Progenitor cell of endocrine pancreas (in vitro differentiated cells): Measurements from ENCODE around the gene CTBP2. TPM values are rescaled to one million over a fixed set of nuclear protein-coding genes. Genes with fewer than 3 reads are reported as not detected.
"Not testable (repeated sequence)": the region's sequence is repeated elsewhere in the genome, so short reads cannot be mapped to it uniquely, and the experiment has no call there.

Experiments
- DNase-seq: peaks from one replicate; pipeline ENCODE4 v3.0.0; 2021; ENCODE audit warnings: low spot score; ENCODE audit not compliant: unreplicated experiment
- H3K27ac Mint-ChIP-seq: 2 replicates; pipeline ENCODE4 v1.8.0; 2021; ENCODE audit warnings: mild to moderate bottlenecking, moderate library complexity, mixed read lengths
- H3K27me3 Mint-ChIP-seq: 2 replicates; pipeline ENCODE4 v1.8.0; 2021; ENCODE audit warnings: mixed read lengths
- H3K36me3 Mint-ChIP-seq: 2 replicates; pipeline ENCODE4 v1.8.0; 2022; ENCODE audit warnings: mixed read lengths; ENCODE audit not compliant: insufficient read depth
- H3K4me1 Mint-ChIP-seq: 2 replicates; pipeline ENCODE4 v1.8.0; 2021; ENCODE audit warnings: low read depth, mixed read lengths
- H3K4me3 Mint-ChIP-seq: 2 replicates; pipeline ENCODE4 v1.8.0; 2021; ENCODE audit warnings: low read depth, mild to moderate bottlenecking, moderate library complexity, mixed read lengths
- H3K9me3 Mint-ChIP-seq: 2 replicates; pipeline ENCODE4 v1.8.0; 2021; ENCODE audit warnings: low read depth, mixed read lengths
- total RNA-seq: library from RNA; stranded (reverse); gene quantifications from 2 replicates; pipeline ENCODE4 v1.2.1, GENCODE V29; 2021
- TF ChIP-seq, protein P1 (sequence below): fragments of 200-600 bp; sonication (generic); IDR thresholded peaks from one replicate; pipeline ENCODE4 v1.5.0; 2021; ENCODE audit warnings: antibody characterized with exemption, mild to moderate bottlenecking; ENCODE audit not compliant: unreplicated experiment

CTBP2 gene
- total RNA-seq, 1 donor from 2014 or later = 182 TPM

DNA sequence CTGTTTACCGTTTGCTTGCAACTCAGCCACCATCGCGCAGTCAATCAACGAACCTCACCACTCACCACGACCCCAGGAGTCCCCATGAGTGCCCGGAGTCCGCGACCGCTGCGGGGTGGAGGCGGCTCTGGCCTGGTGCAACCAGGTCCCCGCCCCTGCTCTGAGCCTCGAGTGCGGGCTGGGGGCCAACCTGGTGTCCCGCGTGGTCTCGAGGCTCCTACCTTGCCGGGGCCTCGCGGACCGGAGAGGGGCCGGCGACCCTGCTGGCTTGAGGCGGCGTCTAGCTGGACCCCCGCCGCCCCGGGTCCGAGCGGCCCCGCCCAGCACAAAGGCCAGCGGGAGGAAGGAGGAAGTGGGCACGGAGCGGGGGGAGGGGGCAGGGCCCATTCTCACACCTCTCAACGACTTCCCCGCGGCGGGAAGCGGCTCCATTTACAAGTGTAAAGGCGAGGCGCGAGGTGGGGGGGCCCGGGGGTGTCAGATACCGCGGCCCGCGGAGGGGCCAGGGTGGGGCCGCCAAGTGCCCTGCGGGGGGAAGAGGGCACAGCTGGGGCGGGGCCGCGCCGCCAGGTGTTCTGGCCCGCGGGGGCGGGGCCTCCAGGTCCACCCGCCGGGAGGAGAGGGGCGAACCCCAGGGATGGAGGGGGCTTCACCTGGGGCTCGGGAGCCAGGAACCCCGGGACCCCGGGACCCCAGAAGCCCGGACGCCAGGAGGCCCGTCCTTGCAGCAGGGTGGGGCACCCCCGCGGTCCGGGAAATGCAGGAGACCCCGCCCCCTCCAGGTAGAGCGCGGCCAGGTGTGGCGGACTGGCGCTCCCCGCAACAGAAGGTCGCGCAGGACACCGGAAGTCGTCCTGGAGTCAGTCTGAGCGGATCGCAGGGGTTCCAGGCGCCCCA, 8.6 kb downstream of the CTBP2 start:
- TF ChIP-seq, protein P1, sequence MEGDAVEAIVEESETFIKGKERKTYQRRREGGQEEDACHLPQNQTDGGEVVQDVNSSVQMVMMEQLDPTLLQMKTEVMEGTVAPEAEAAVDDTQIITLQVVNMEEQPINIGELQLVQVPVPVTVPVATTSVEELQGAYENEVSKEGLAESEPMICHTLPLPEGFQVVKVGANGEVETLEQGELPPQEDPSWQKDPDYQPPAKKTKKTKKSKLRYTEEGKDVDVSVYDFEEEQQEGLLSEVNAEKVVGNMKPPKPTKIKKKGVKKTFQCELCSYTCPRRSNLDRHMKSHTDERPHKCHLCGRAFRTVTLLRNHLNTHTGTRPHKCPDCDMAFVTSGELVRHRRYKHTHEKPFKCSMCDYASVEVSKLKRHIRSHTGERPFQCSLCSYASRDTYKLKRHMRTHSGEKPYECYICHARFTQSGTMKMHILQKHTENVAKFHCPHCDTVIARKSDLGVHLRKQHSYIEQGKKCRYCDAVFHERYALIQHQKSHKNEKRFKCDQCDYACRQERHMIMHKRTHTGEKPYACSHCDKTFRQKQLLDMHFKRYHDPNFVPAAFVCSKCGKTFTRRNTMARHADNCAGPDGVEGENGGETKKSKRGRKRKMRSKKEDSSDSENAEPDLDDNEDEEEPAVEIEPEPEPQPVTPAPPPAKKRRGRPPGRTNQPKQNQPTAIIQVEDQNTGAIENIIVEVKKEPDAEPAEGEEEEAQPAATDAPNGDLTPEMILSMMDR = no peak
- Mint-ChIP-seq H3K36me3 (peaks cover 11% of the 10 kb centered on the region), H3K9me3 (no peaks in the 10 kb centered on the region), H3K27me3 (no peaks in the 10 kb centered on the region), H3K27ac (peak overlapping the region; percentile 100), H3K4me1 (peaks cover 80% of the 10 kb centered on the region), H3K4me3 (peak overlapping the region; percentile 65)
- DNase-seq = peak; percentile 17

DNA sequence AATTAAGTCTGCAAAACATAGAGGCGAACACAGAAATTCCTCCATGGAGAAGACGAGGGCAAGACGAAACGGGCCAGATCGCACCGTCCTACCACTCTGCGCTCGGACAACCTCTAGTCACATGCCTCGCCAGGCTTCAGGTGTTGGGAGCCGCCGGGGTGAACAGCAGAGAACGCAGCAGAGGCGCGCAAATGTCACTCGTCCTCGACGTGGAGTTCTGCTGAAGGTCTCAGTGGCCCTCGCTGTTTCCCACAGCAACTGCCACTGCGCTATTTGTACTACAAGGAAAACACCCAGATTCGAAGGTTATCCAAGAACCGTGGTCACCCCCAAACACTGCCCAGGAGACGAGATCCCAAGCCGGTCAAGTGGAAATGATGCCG, 9.2 kb downstream of the CTBP2 start:
- peaks cover 13% of the 10 kb centered on the region for H3K36me3 Mint-ChIP-seq
- peak overlapping the region; percentile 79 for H3K27ac Mint-ChIP-seq
- no peak for DNase-seq

DNA sequence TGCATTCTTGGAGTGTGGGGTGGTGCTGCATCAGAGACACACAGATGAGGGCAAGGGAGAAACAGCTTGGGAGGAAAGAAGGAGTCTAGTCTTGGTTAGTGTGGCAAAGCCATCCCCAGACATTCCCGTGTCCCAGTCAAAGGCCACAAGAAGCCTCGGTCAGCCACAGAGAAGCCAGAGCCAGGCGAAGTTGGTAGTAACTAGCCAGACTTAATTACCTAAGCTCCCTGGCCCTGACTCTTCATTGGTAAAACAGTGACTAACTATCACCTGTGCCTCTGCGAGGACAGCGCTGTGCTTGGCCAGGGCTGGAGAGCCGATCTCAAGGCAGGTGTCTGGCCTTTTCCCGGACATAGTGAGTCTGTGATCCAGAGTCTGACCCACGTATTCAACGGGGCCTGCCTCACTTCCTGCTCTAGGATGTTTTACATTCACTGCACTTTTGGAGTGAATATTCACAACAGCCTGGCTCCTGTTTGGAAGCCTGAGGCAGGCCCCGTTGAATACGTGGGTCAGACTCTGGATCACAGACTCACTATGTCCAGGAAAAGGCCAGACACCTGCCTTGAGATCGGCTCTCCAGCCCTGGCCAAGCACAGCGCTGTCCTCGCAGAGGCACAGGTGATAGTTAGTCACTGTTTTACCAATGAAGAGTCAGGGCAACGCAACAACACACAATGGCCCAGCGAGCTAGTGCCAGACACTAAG, 9.8 kb downstream of the CTBP2 start:
- H3K9me3 Mint-ChIP-seq, DNase-seq, H3K27me3 Mint-ChIP-seq: not testable (repeated sequence)
- H3K36me3 Mint-ChIP-seq = peaks cover 13% of the 10 kb centered on the region
- H3K4me3 Mint-ChIP-seq = peak overlapping the region; percentile 53
- H3K4me1 Mint-ChIP-seq = peaks cover 74% of the 10 kb centered on the region
- H3K27ac Mint-ChIP-seq = peak overlapping the region; percentile 88

More for the DNA sequence above, 9.2 kb downstream of the CTBP2 start:
- Mint-ChIP-seq H3K4me3 (peak overlapping the region; percentile 59), H3K9me3 (no peaks in the 10 kb centered on the region), H3K4me1 (peaks cover 78% of the 10 kb centered on the region), H3K27me3 (no peaks in the 10 kb centered on the region)
- TF ChIP-seq, protein P1 = no peak

DNA sequence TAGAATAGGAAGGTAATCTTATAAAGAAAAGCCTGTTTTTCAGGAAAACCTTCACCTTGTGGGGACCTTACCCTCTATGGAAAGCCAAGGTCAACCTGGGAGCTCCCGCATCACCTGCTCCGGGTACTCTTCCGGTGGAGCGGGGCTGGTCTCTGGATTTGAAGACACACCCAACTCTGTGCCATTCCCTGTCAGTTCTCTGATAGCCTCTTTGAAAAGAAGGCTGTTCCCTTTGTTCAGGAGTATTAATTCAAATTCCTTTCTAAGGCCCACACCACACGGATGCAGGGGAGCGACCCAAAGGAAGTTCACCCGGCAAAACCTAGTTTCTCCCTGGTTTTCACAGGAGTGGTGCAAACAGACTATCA, 10.7 kb downstream of the CTBP2 start:
- H3K27ac Mint-ChIP-seq = peak overlapping the region; percentile 88

DNA sequence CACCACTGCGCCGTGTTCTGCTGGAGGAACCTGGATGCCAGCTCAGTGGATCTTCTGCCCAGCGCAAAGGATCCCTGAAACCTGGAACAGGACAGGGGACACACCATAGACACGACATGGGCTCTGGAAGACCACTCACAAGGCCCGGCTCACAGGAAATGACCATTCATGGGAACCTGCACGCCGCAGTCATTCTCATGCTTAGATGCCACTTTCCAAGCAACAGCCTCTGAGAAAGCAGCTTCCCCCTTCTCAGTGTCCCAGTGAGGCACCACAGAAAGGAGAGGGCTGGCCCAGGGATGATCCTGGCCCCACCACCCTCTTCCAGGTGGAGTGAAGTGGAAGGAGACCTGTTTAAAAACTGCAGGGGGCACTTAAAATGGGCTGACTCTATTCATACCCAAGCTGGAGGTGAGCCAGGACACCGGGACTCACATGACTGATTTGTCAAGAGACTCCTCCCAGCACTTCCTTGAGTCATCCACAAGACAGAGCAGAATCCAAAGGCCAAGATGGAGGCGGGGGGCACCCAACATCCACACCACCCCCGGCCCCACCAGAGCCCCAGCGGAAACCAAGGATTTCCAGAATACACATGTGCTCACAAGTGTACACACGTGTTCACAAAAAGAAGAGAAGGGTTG, 11.2 kb downstream of the CTBP2 start:
- TF ChIP-seq, protein P1 = no peak
- no peaks in the 10 kb centered on the region for H3K9me3 Mint-ChIP-seq
- no peaks in the 10 kb centered on the region for H3K27me3 Mint-ChIP-seq
- no peak for DNase-seq
- H3K4me3 Mint-ChIP-seq = no peak overlapping the region
- H3K27ac Mint-ChIP-seq = peak overlapping the region; percentile 69
- H3K36me3 Mint-ChIP-seq = peaks cover 13% of the 10 kb centered on the region
- H3K4me1 Mint-ChIP-seq = peaks cover 74% of the 10 kb centered on the region

More for the DNA sequence above, 10.7 kb downstream of the CTBP2 start:
- peaks cover 13% of the 10 kb centered on the region for H3K36me3 Mint-ChIP-seq
- no peak for DNase-seq
- TF ChIP-seq, protein P1 = no peak
- H3K4me3 Mint-ChIP-seq = no peak overlapping the region
- H3K4me1 Mint-ChIP-seq = peaks cover 74% of the 10 kb centered on the region
- no peaks in the 10 kb centered on the region for H3K9me3 Mint-ChIP-seq
- H3K27me3 Mint-ChIP-seq = no peaks in the 10 kb centered on the region
